SK-N-SH treated with all-trans-retinoic acid at 6 μM for 48 hours (cell line): ENCODE results near the gene SSMEM1.

Source experiments
- ARNTL ChIP-seq: fragments of 450-650 bp; formaldehyde crosslinking; IDR thresholded peaks from 2 replicates; pipeline ENCODE4 v1.5.0; 2020; ENCODE audit warnings: low read depth, mild to moderate bottlenecking, moderate library complexity, borderline replicate concordance
- CREB5 ChIP-seq: fragments of 250-450 bp; sonication (Bioruptor Pico); IDR thresholded peaks from 2 replicates; pipeline ENCODE4 v1.5.1; 2020; ENCODE audit warnings: low read depth, mild to moderate bottlenecking, moderate library complexity
- ESRRG ChIP-seq: fragments of 250-450 bp; sonication (Bioruptor Pico); IDR thresholded peaks from 2 replicates; pipeline ENCODE4 v1.6.1; 2021; ENCODE audit warnings: mild to moderate bottlenecking
- GLIS3 ChIP-seq: fragments of 250-450 bp; sonication (Bioruptor Pico); IDR thresholded peaks from 2 replicates; pipeline ENCODE4 v1.5.0; 2020; ENCODE audit warnings: mild to moderate bottlenecking, moderate library complexity
- OSR1 ChIP-seq: fragments of 250-450 bp; sonication (Bioruptor Pico); IDR thresholded peaks from 2 replicates; pipeline ENCODE4 v1.8.0; 2022; ENCODE audit warnings: moderate library complexity, mild to moderate bottlenecking, inconsistent platforms
- POU6F1 ChIP-seq: fragments of 250-450 bp; sonication (Bioruptor Pico); IDR thresholded peaks from 2 replicates; pipeline ENCODE4 v1.8.0; 2021; ENCODE audit warnings: low read depth, mild to moderate bottlenecking, moderate library complexity, borderline replicate concordance
- PPARA ChIP-seq: fragments of 250-450 bp; sonication (Bioruptor Pico); IDR thresholded peaks from 2 replicates; pipeline ENCODE4 v1.5.0; 2020; ENCODE audit warnings: mild to moderate bottlenecking, borderline replicate concordance
- RARB ChIP-seq: fragments of 250-450 bp; sonication (Bioruptor Pico); IDR thresholded peaks from 2 replicates; pipeline ENCODE4 v1.8.0; 2021; ENCODE audit warnings: mild to moderate bottlenecking, moderate library complexity
- SNAI2 ChIP-seq: fragments of 250-450 bp; sonication (Bioruptor Pico); IDR thresholded peaks from 2 replicates; pipeline ENCODE4 v1.5.0; 2020; ENCODE audit warnings: mild to moderate bottlenecking, moderate library complexity
- TCF4 ChIP-seq: fragments of 250-450 bp; sonication (Bioruptor Pico); IDR thresholded peaks from 2 replicates; pipeline ENCODE4 v1.8.0; 2021; ENCODE audit warnings: mild to moderate bottlenecking, moderate library complexity, borderline replicate concordance
- TSHZ2 ChIP-seq: fragments of 250-450 bp; sonication (Bioruptor Pico); IDR thresholded peaks from 2 replicates; pipeline ENCODE4 v1.5.0; 2020; ENCODE audit warnings: mild to moderate bottlenecking, moderate library complexity
- ZC3H10 ChIP-seq: fragments of 250-450 bp; sonication (Bioruptor Pico); IDR thresholded peaks from 2 replicates; pipeline ENCODE4 v1.5.1; 2021; ENCODE audit warnings: mild to moderate bottlenecking, moderate library complexity
- ZFP3 ChIP-seq: fragments of 250-450 bp; sonication (Bioruptor Pico); IDR thresholded peaks from 2 replicates; pipeline ENCODE4 v1.5.0; 2020; ENCODE audit warnings: mild to moderate bottlenecking, moderate library complexity
- ZFP30 ChIP-seq: fragments of 450-650 bp; formaldehyde crosslinking; IDR thresholded peaks from 2 replicates; pipeline ENCODE4 v1.5.0; 2022; ENCODE audit warnings: mild to moderate bottlenecking, moderate library complexity

GRCh38 chr7:130187360-130187759 is 20.3 kb upstream of the SSMEM1 start:
- no peak for TF ChIP-seq POU6F1 (CRISPR knock-in tag)
- no peak for TF ChIP-seq ZFP30
- TF ChIP-seq GLIS3 (CRISPR knock-in tag): no peak
- TF ChIP-seq SNAI2: no peak
- no peak for TF ChIP-seq CREB5 (CRISPR knock-in tag)
- no peak for TF ChIP-seq RARB
- TF ChIP-seq PPARA (CRISPR knock-in tag): no peak
- TF ChIP-seq OSR1 (CRISPR knock-in tag): no peak
- TF ChIP-seq TCF4 (CRISPR knock-in tag): no peak
- TF ChIP-seq ZC3H10: no peak
- no peak for TF ChIP-seq ESRRG
- TF ChIP-seq ARNTL (CRISPR knock-in tag): no peak
- no peak for TF ChIP-seq ZFP3 (CRISPR knock-in tag)
- TF ChIP-seq TSHZ2 (CRISPR knock-in tag): no peak
